K562 (cell line): ENCODE results near the gene AOC1. TPM values are rescaled to one million over a fixed set of nuclear protein-coding genes. Genes with fewer than 3 reads are reported as not detected.

Experiments used
- ATAC-seq: fragments of 200-7000 bp; cut with Tn5 transposase; 3 replicates; pipeline ENCODE4 v1.9.1; 2020; ENCODE audit warnings: moderate library complexity
- BruUV-seq: library from RNA; stranded (reverse); fragments of 400-500 nt; replicated peaks from 2 replicates; lab custom pipeline; 2021; lab: Mats Ljungman, UMichigan
- CTCF ChIA-PET: fragments of 300-600 bp; formaldehyde crosslinking; extraction: SDS; loops from one replicate; lab custom pipeline; 2021; ENCODE audit warnings: low intra/inter-chr PET ratio; lab: Yijun Ruan, JAX
- POLR2A ChIA-PET: fragments of 300-600, 350-650 bp; sonication (Branson Sonifier 250); formaldehyde crosslinking; extraction: SDS; loops from one replicate; lab custom pipeline; 2021; ENCODE audit warnings: antibody characterized with exemption, inconsistent platforms; lab: Yijun Ruan, JAX
- DNase-seq, 4 experiments: peaks; one replicate each; pipeline versions ENCODE4 v3.0.0 to v3.0.0-alpha.2; 2011 to 2018; ENCODE audit warnings: low spot score in 3 of 4, mixed read lengths in 3 of 4; ENCODE audit errors: extremely low read depth in 1 of 4
- FAIRE-seq: peaks from 2 replicates; lab custom pipeline; 2011; peaks lifted over from hg19 to GRCh38; lab: Jason Lieb, UNC
- H2AFZ ChIP-seq: 2 replicates; pipeline ENCODE4 v1.6.0; 2011; ENCODE audit warnings: low read depth, low read length, control low read depth, inconsistent platforms
- H3K27ac ChIP-seq: fragments of 200-600 bp; 3 replicates; pipeline ENCODE4 v1.8.0; 2011; ENCODE audit warnings: low read depth, mild to moderate bottlenecking, control low read depth, inconsistent platforms, low read length, moderate library complexity, mixed read lengths; ENCODE audit errors: extremely low read depth
- H3K27me3 ChIP-seq, 2 experiments: fragments of 300-600 bp in 1 of 2; 2 replicates in 1 of 2; 3 replicates in 1 of 2; pipeline versions ENCODE4 v1.6.0 to v1.8.0; 2011; ENCODE audit warnings: inconsistent platforms in 2 of 2, low read length in 2 of 2, mild to moderate bottlenecking in 1 of 2, mixed read lengths in 1 of 2, moderate library complexity in 1 of 2; ENCODE audit not compliant: control insufficient read depth in 2 of 2, insufficient read depth in 2 of 2
- H3K36me3 ChIP-seq: fragments of 300-600 bp; 3 replicates; pipeline ENCODE4 v1.8.0; 2011; ENCODE audit warnings: mild to moderate bottlenecking, low read length, inconsistent platforms; ENCODE audit not compliant: control insufficient read depth, insufficient read depth
- H3K4me1 ChIP-seq, 2 experiments: fragments of 200-600 bp in 1 of 2; replicated peaks in 1 of 2; 2 replicates in 1 of 2; 3 replicates in 1 of 2; pipeline versions ENCODE4 v1.5.1 to v1.8.0; 2011; ENCODE audit warnings: inconsistent platforms in 2 of 2, low read length in 2 of 2, mild to moderate bottlenecking in 1 of 2, mixed read lengths in 1 of 2, moderate library complexity in 1 of 2; ENCODE audit not compliant: control insufficient read depth in 2 of 2, insufficient read depth in 2 of 2
- H3K4me2 ChIP-seq: 2 replicates; pipeline ENCODE4 v1.6.1; 2011; ENCODE audit warnings: low read length, control low read depth, inconsistent platforms, mixed read lengths; ENCODE audit not compliant: insufficient read depth
- H3K4me3 ChIP-seq: fragments of 200-600 bp; sonication (generic), shearing (Covaris generic); 2 replicates; pipeline ENCODE4 v1.5.1; 2016; ENCODE audit warnings: control low read depth, inconsistent platforms
- H3K79me2 ChIP-seq: fragments of 200-600 bp; 3 replicates; pipeline ENCODE4 v1.8.0; 2011; ENCODE audit warnings: low read length, inconsistent platforms; ENCODE audit not compliant: control insufficient read depth, insufficient read depth
- H3K9ac ChIP-seq, 2 experiments: 2 replicates each; pipeline versions ENCODE4 v1.6.0 to v1.6.1; 2011; ENCODE audit warnings: low read depth in 2 of 2, low read length in 2 of 2, control low read depth in 1 of 2, inconsistent platforms in 1 of 2, mild to moderate bottlenecking in 1 of 2, mixed read lengths in 1 of 2; ENCODE audit not compliant: insufficient read depth in 1 of 2
- H3K9me1 ChIP-seq: one replicate; pipeline ENCODE4 v1.6.0; 2011; ENCODE audit warnings: inconsistent platforms, mild to moderate bottlenecking, low read length, moderate library complexity; ENCODE audit not compliant: control insufficient read depth, insufficient read depth
- H3K9me3 ChIP-seq: replicated peaks from 2 replicates; pipeline ENCODE4 v1.5.1; 2011; ENCODE audit warnings: low read depth, low read length, inconsistent platforms; ENCODE audit not compliant: control insufficient read depth, insufficient read depth
- H4K20me1 ChIP-seq: replicated peaks from 2 replicates; pipeline ENCODE4 v1.6.1; 2011; ENCODE audit warnings: low read length, inconsistent platforms, mixed read lengths; ENCODE audit not compliant: control insufficient read depth, insufficient read depth
- CBX3 ChIP-seq, 2 experiments: IDR thresholded peaks; 1 replicate in 1 of 2; 2 replicates in 1 of 2; pipeline ENCODE4 v1.6.1; 2012; ENCODE audit warnings: inconsistent platforms in 2 of 2, low read length in 2 of 2, borderline replicate concordance in 1 of 2, control low read depth in 1 of 2
- MAFK ChIP-seq: IDR thresholded peaks from 2 replicates; pipeline ENCODE4 v1.6.1; 2011; ENCODE audit warnings: low read length, improper control_type of control experiment
- NFIC ChIP-seq: fragments of 450-650 bp; IDR thresholded peaks from 2 replicates; pipeline ENCODE4 v1.6.1; 2017; ENCODE audit warnings: mild to moderate bottlenecking, inconsistent platforms
- RAD51 ChIP-seq: fragments of 450-650 bp; IDR thresholded peaks from 2 replicates; pipeline ENCODE4 v1.7.1; 2016; ENCODE audit warnings: low read depth, mild to moderate bottlenecking, borderline replicate concordance
- SMARCA4 ChIP-seq: fragments of 450-650 bp; IDR thresholded peaks from 2 replicates; pipeline ENCODE4 v1.6.1; 2016
- SMARCB1 ChIP-seq: IDR thresholded peaks from 2 replicates; pipeline ENCODE4 v1.6.1; 2011; ENCODE audit warnings: improper control_type of control experiment, low read depth; ENCODE audit not compliant: insufficient read length
- SP1 ChIP-seq: sonication (generic); formaldehyde crosslinking; IDR thresholded peaks from 2 replicates; pipeline ENCODE4 v1.8.1; 2022; ENCODE audit warnings: mild to moderate bottlenecking, missing genetic modification reagents
- ZBTB7A ChIP-seq: IDR thresholded peaks from 2 replicates; pipeline ENCODE4 v1.6.1; 2011; ENCODE audit warnings: low read depth, mild to moderate bottlenecking, low read length, moderate library complexity, borderline replicate concordance; ENCODE audit not compliant: control insufficient read depth
- ZNF518B ChIP-seq: fragments of 250-450 bp; sonication (Bioruptor Pico); IDR thresholded peaks from 2 replicates; pipeline ENCODE4 v1.5.0; 2021; ENCODE audit warnings: mild to moderate bottlenecking, moderate library complexity
- WGBS: fragments of 100-300 bp; shearing (Covaris generic); methylation state at CpG from one replicate; pipeline ENCODE4 v1.1.6; 2016; ENCODE audit warnings: low coverage, mixed read lengths; ENCODE audit not compliant: insufficient coverage; ENCODE audit errors: missing lambda C conversion rate; 5-methylcytosine and 5-hydroxymethylcytosine counted together
- in situ Hi-C: fragments of 300-500 bp; cut with MboI; formaldehyde crosslinking; loops from 4 replicates; pipeline ENCODE4 v1.15.0; 2018; ENCODE audit warnings: inconsistent platforms, mixed read lengths
- intact Hi-C: fragments of 100-400 bp; cut with micrococcal nuclease; formaldehyde crosslinking; loops from 2 replicates; pipeline ENCODE4 v1.14.2; 2022
- polyA plus RNA-seq, 8 experiments: library from polyadenylated mRNA; depleted of rRNA in 4 of 8; stranded (reverse) in 5 of 8; unstranded in 3 of 8; fragments of >200 nt; fragmentation: Nextera tagmentation in 2 of 8; fragmentation: Illumina TruSeq in 1 of 8; extraction: Ambion mirVana in 2 of 8; extraction: Trizol in 1 of 8; gene quantifications; 2 replicates each; pipeline versions ENCODE4 v1.2.1 to v1.2.3, GENCODE V29; 2011 to 2014; ENCODE audit warnings: inconsistent platforms in 1 of 8, missing spikeins in 1 of 8
- total RNA-seq, 7 experiments: library from RNA; depleted of rRNA in 6 of 7; stranded (reverse); fragments of >200 nt in 6 of 7; fragmentation: Illumina TruSeq in 2 of 7; extraction: Trizol in 2 of 7; gene quantifications; 2 replicates each; pipeline versions ENCODE4 v1.2.1 to v1.2.3, GENCODE V29; 2011 to 2021; ENCODE audit warnings: low replicate concordance in 1 of 7
- TF ChIP-seq, protein P1 (sequence below), 2 experiments: IDR thresholded peaks; 2 replicates each; pipeline ENCODE4 v1.6.1; 2011; ENCODE audit warnings: borderline replicate concordance in 1 of 2, control low read depth in 1 of 2, low read depth in 1 of 2, low read length in 1 of 2, mild to moderate bottlenecking in 1 of 2, mixed read lengths in 1 of 2, moderate library complexity in 1 of 2; ENCODE audit not compliant: insufficient read depth in 1 of 2, insufficient read length in 1 of 2, poor library complexity in 1 of 2, severe bottlenecking in 1 of 2; ENCODE audit errors: extremely low read depth in 1 of 2

AOC1 gene
- total and polyA plus RNA-seq, 9 of the 15 experiments (the other 6 are each of a cell fraction or from before 2014, with no cell fraction given) = not detected

GRCh38 chr7:150875791-150876190 is 23.5 kb downstream of the AOC1 start (continued):
- no peak for TF ChIP-seq MAFK
- TF ChIP-seq, all 486 proteins: peak for 2

GRCh38 chr7:150876817-150877526 is 24.7 kb downstream of the AOC1 start:
- BruUV-seq = no TSS peak
- intact Hi-C loops = loop anchor here (1.0 to 2.0 kb wide), 2 partner anchors 99 to 112 kb away; no protein-coding TSS in a partner anchor
- DNase-seq = peak; percentile 86 to 96 (median 94)
- Histone ChIP-seq H3K36me3 (no peaks in the 10 kb centered on the region), H3K4me2 (peak overlapping the region; percentile 70), H3K9me3 (no peaks in the 10 kb centered on the region), H2AFZ (peak overlapping the region; percentile 90), H4K20me1 (no peaks in the 10 kb centered on the region), H3K27ac (no peak overlapping the region), H3K79me2 (no peaks in the 10 kb centered on the region), H3K4me3 (no peak overlapping the region), H3K9me1 (no peaks in the 10 kb centered on the region), H3K27me3 (peaks cover 14 to 24% of the 10 kb centered on the region in 2 experiments), H3K9ac (no peak overlapping the region), H3K4me1 (peaks cover 0 to 3% of the 10 kb centered on the region in 2 experiments; a peak in 2 of 5 replicates)
- ChIA-PET CTCF (interaction anchor here (0.6 to 2.9 kb wide), 6 partner anchors 98 to 308 kb away, joined by 3 to 18 read pairs (median 8); no protein-coding TSS in a partner anchor), POLR2A (interaction anchor here (0.7 to 1.5 kb wide), 5 partner anchors 9 to 260 kb away, joined by 3 to 7 read pairs (median 4); no protein-coding TSS in a partner anchor)
- peak; percentile 91 for ATAC-seq
- WGBS = 9% methylated on average over 16 of the region's 19 CpGs
- in situ Hi-C loops = no loop called here
- peak; percentile 87 for FAIRE-seq
- TF ChIP-seq CBX3 (IDR thresholded peaks at IDR 0.05; ENCODE audit: borderline replicate concordance in 1 of 2, low read length in 2 of 2) (peak in 1 of 2 experiments; percentile 88; a peak in 2 of 3 replicates), SP1 (CRISPR knock-in tag) (0 out of 2 replicates have a peak, but pooled peaks have one; percentile 14), ZNF518B (CRISPR knock-in tag) (no peak), RAD51 (peak; percentile 52; the same call in 1 of the 2 replicates), NFIC (peak; percentile 42; the same call in 1 of the 2 replicates), SMARCA4 (0 out of 2 replicates have a peak, but pooled peaks have one; percentile 21), ZBTB7A (peak; percentile 44; the same call in 1 of the 2 replicates), SMARCB1 (no peak)
- TF ChIP-seq, protein P1, sequence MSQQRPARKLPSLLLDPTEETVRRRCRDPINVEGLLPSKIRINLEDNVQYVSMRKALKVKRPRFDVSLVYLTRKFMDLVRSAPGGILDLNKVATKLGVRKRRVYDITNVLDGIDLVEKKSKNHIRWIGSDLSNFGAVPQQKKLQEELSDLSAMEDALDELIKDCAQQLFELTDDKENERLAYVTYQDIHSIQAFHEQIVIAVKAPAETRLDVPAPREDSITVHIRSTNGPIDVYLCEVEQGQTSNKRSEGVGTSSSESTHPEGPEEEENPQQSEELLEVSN (IDR thresholded peaks at IDR 0.05; ENCODE audit: borderline replicate concordance in 1 of 2, extremely low read depth in 1 of 2, insufficient read depth in 1 of 2, insufficient read length in 1 of 2, low read depth in 1 of 2, low read length in 1 of 2, poor library complexity in 1 of 2, severe bottlenecking in 1 of 2) = peak; percentile 75 to 91
